Measurements from ENCODE around the gene LONRF2.

GRCh38 chr2:100235098-100235497 is 87.2 kb downstream of the LONRF2 start:
- TF ChIP-seq EZH2phosphoT487 (IDR thresholded peaks at IDR 0.05; ENCODE audit: insufficient read depth, low read depth) (no peak), EZH2 (IDR thresholded peaks at IDR 0.05; ENCODE audit: insufficient read depth, poor library complexity, severe bottlenecking) (no peak)

Data from GM23248 (cell line).